ENCODE data around the gene PFKP. TPM values are rescaled to one million over a fixed set of nuclear protein-coding genes. Genes with fewer than 3 reads are reported as not detected.
A peak's percentile ranks its signal among the peaks of the same experiment; 100 is the strongest.

Gene PFKP
- total RNA-seq, 2 experiments from 2014 or later, result 217 to 219 TPM

- ChIA-PET CTCF (no interaction called here), POLR2A (no interaction called here)
- ATAC-seq (no peak), DNase-seq (no peak)
- Mint-ChIP-seq H3K9me3 (no peaks in the 10 kb centered on the region), H3K27me3 (peaks cover 9% of the 10 kb centered on the region), H3K4me1 (ENCODE audit: low read depth) (peaks cover 15% of the 10 kb centered on the region), H3K4me3 (peak overlapping the region; percentile 18), H3K36me3 (ENCODE audit: low read depth) (peaks cover 22% of the 10 kb centered on the region), H3K27ac (no peak overlapping the region)
- intact Hi-C loops (cut with micrococcal nuclease), result no loop called here
- TF ChIP-seq, protein P1, sequence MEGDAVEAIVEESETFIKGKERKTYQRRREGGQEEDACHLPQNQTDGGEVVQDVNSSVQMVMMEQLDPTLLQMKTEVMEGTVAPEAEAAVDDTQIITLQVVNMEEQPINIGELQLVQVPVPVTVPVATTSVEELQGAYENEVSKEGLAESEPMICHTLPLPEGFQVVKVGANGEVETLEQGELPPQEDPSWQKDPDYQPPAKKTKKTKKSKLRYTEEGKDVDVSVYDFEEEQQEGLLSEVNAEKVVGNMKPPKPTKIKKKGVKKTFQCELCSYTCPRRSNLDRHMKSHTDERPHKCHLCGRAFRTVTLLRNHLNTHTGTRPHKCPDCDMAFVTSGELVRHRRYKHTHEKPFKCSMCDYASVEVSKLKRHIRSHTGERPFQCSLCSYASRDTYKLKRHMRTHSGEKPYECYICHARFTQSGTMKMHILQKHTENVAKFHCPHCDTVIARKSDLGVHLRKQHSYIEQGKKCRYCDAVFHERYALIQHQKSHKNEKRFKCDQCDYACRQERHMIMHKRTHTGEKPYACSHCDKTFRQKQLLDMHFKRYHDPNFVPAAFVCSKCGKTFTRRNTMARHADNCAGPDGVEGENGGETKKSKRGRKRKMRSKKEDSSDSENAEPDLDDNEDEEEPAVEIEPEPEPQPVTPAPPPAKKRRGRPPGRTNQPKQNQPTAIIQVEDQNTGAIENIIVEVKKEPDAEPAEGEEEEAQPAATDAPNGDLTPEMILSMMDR (IDR thresholded peaks at IDR 0.05), result no peak
Measured at GRCh38 chr10:3065622-3066021, 1.7 kb upstream of the PFKP start.

DNA sequence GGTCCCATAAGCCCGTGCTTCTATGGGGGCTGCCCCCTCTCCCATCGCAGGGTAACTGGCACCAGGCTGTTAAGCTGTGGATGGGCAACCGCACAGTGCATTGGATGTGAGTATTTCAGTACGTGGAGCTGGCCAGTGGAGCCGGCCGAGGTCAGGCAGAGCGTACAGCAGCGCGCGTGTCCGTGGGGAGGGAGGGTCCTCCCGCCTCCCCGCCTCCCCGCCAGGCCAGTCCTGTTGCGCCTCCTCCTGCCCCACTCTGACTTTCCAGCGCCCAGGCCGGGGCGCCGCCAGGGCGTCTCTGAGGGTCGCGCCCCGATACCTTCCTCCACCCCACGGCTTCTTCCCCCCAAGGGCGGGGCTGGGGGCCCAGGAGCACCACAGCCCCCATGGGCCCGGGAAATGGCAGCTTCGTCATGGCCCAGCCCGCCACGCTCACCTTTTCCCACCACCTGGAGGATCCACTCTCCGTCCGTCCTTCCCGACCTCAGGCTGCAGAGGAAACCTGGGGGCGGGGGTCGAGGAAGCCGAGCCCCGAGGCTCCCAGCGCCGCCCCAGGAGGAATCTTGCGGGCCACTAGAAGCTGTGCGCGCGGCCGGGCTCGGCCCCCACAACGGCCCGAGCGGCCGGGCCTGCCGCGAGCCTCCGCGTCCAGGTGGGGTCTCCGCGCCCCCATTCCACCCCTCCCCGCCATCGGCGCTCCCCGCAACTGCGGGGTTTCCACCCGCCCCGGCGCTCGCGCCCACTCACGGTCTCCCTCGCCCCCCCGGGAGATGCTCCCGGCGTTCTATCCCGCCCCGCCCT, 831 bp upstream of the PFKP start:
- Mint-ChIP-seq H3K36me3 (ENCODE audit: low read depth) (peaks cover 30% of the 10 kb centered on the region), H3K9me3 (no peaks in the 10 kb centered on the region), H3K27ac (no peak overlapping the region), H3K4me3 (peak overlapping the region; percentile 88), H3K27me3 (peaks cover 9% of the 10 kb centered on the region), H3K4me1 (ENCODE audit: low read depth) (peaks cover 23% of the 10 kb centered on the region)
- CTCF ChIA-PET, result no interaction called here
- POLR2A ChIA-PET, result no interaction called here
- intact Hi-C loops (cut with micrococcal nuclease), result no loop called here
- no peak for DNase-seq
- TF ChIP-seq, protein P1 (IDR thresholded peaks at IDR 0.05), result no peak
- no peak for ATAC-seq

DNA sequence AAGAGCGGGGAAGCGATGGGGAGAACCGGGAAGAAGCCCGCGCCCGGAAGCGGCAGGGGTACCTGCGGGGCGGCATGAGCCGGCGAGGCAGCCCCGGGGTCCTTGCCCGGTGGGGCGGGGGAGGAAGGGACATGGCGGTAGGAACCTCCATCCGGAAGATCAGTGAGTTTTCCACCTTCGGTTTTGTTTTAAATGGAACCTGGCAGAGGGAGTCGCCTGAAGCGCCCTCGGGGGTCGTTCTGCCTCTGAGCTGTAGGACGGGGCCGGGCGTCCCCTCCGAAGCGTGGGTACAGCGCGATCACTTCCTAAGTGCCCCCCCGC, 471 bp downstream of the PFKP start:
- ChIA-PET CTCF (no interaction called here), POLR2A (interaction anchor here (0.6 to 6.8 kb wide), 6 partner anchors 10 to 1751 kb away, joined by 3 to 35 read pairs (median 4); no protein-coding TSS in a partner anchor)
- peaks cover 36% of the 10 kb centered on the region for H3K4me1 Mint-ChIP-seq (ENCODE audit: low read depth)
- peaks cover 9% of the 10 kb centered on the region for H3K27me3 Mint-ChIP-seq
- DNase-seq, result no peak
- peaks cover 43% of the 10 kb centered on the region for H3K36me3 Mint-ChIP-seq (ENCODE audit: low read depth)
- intact Hi-C loops (cut with micrococcal nuclease), result no loop called here
- peak overlapping the region; percentile 91 for H3K27ac Mint-ChIP-seq
- no peaks in the 10 kb centered on the region for H3K9me3 Mint-ChIP-seq
- peak; percentile 22 for ATAC-seq
- TF ChIP-seq, protein P1 (IDR thresholded peaks at IDR 0.05), result no peak
- H3K4me3 Mint-ChIP-seq, result peak overlapping the region; percentile 88

GRCh38 chr10:3068201-3068967, 1.0 kb downstream of the PFKP start:
- CTCF ChIA-PET, result no interaction called here
- H3K36me3 Mint-ChIP-seq (ENCODE audit: low read depth), result peaks cover 47% of the 10 kb centered on the region
- peak overlapping the region; percentile 91 for H3K27ac Mint-ChIP-seq
- peak overlapping the region; percentile 88 for H3K4me3 Mint-ChIP-seq
- no peaks in the 10 kb centered on the region for H3K9me3 Mint-ChIP-seq
- TF ChIP-seq, protein P1 (IDR thresholded peaks at IDR 0.05), result no peak
- POLR2A ChIA-PET, result interaction anchor here (0.6 to 6.8 kb wide), 6 partner anchors 9 to 1750 kb away, joined by 3 to 35 read pairs (median 4); no protein-coding TSS in a partner anchor
- peak; percentile 43 for ATAC-seq
- H3K27me3 Mint-ChIP-seq, result peaks cover 9% of the 10 kb centered on the region
- intact Hi-C loops (cut with micrococcal nuclease), result no loop called here
- DNase-seq, result peak; percentile 78
- H3K4me1 Mint-ChIP-seq (ENCODE audit: low read depth), result peaks cover 41% of the 10 kb centered on the region

All from activated CD8-positive, alpha-beta T cell treated with anti-CD3 and anti-CD28 coated beads for 36 hours (primary cell).